ENCODE data around the gene CCDC159. TPM values are rescaled to one million over a fixed set of nuclear protein-coding genes. Genes with fewer than 3 reads are reported as not detected.
A peak's percentile ranks its signal among the peaks of the same experiment; 100 is the strongest.

The CCDC159 gene
- total RNA-seq, 1 donor from 2014 or later = 21.6 TPM

DNA sequence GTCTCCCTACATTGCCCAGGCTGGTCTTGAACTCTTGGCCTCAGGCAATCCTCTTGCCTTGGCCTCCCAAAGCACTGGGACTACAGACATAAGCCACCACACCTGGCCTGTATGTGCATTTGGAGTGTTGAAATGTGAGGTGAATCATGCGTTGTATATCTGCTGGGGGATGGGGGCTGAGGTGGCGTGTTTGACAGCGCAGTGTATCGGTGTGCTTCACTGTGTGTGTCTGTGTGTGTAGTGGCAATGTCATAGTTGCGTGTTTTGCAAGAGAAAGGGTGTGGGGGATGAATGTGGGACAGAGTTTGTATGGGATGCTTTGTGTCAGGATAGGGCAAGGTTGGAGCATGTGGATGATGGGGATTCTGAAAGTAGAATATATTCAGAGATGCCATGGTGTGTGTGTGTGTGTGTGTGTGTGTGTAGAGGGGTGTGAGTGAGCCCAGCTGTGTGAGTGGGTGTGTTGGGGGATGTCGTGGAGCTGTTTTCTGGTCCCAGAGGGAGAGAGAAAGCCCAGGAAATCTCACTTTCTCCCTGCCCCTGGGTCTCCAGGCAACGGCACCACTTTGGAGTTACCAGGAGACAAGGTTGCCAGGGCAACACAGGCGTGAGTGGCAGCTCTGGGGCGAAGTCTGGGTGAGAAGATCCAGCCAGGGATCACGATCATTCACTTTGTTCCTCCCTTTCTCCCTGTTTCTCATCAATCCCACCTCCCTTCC lies 27.0 kb downstream of the CCDC159 start:
- TF ChIP-seq, protein P1, sequence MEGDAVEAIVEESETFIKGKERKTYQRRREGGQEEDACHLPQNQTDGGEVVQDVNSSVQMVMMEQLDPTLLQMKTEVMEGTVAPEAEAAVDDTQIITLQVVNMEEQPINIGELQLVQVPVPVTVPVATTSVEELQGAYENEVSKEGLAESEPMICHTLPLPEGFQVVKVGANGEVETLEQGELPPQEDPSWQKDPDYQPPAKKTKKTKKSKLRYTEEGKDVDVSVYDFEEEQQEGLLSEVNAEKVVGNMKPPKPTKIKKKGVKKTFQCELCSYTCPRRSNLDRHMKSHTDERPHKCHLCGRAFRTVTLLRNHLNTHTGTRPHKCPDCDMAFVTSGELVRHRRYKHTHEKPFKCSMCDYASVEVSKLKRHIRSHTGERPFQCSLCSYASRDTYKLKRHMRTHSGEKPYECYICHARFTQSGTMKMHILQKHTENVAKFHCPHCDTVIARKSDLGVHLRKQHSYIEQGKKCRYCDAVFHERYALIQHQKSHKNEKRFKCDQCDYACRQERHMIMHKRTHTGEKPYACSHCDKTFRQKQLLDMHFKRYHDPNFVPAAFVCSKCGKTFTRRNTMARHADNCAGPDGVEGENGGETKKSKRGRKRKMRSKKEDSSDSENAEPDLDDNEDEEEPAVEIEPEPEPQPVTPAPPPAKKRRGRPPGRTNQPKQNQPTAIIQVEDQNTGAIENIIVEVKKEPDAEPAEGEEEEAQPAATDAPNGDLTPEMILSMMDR (IDR thresholded peaks at IDR 0.05; ENCODE audit: insufficient read depth, low read length, poor library complexity, severe bottlenecking) = no peak
- no peak for DNase-seq (ENCODE audit: low read depth)
- no peaks in the 10 kb centered on the region for H3K36me3 ChIP-seq (ENCODE audit: control insufficient read depth, insufficient read depth, low read length)
- no peaks in the 10 kb centered on the region for H3K27me3 ChIP-seq (ENCODE audit: control insufficient read depth, insufficient read depth, low read length)
- no peak overlapping the region for H3K4me3 ChIP-seq (ENCODE audit: low read depth, low read length)

DNA sequence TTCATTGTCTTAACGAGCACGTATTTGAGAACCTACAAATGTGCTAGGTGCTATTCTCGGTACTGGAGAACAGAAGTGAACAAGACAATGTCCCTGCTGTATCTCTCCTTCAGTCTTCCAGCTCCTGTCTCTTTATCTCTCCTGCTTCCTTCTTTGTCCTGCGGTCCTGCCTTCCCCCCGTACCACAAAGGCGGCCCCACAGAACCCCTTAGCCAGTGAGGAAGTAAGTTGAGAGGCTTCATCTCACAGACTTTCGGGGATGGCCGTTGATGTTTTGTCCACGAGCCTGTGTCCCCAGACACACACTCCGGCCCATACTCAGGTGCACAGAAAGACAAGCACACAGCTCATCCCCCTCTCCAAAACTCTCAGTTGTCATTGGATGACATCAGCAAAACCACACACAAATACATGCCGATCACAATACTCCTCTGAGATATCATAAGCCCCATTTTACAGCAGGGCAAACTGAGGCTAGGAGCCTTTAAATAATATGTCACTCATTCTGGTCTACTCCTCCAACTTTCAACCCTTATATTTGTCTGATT lies 27.6 kb downstream of the CCDC159 start:
- H3K27me3 ChIP-seq (ENCODE audit: control insufficient read depth, insufficient read depth, low read length) = no peaks in the 10 kb centered on the region
- H3K4me3 ChIP-seq (ENCODE audit: low read depth, low read length) = peak overlapping the region; percentile 59
- no peak for DNase-seq (ENCODE audit: low read depth)
- H3K36me3 ChIP-seq (ENCODE audit: control insufficient read depth, insufficient read depth, low read length) = no peaks in the 10 kb centered on the region
- TF ChIP-seq, protein P1 (IDR thresholded peaks at IDR 0.05; ENCODE audit: insufficient read depth, low read length, poor library complexity, severe bottlenecking) = no peak

DNA sequence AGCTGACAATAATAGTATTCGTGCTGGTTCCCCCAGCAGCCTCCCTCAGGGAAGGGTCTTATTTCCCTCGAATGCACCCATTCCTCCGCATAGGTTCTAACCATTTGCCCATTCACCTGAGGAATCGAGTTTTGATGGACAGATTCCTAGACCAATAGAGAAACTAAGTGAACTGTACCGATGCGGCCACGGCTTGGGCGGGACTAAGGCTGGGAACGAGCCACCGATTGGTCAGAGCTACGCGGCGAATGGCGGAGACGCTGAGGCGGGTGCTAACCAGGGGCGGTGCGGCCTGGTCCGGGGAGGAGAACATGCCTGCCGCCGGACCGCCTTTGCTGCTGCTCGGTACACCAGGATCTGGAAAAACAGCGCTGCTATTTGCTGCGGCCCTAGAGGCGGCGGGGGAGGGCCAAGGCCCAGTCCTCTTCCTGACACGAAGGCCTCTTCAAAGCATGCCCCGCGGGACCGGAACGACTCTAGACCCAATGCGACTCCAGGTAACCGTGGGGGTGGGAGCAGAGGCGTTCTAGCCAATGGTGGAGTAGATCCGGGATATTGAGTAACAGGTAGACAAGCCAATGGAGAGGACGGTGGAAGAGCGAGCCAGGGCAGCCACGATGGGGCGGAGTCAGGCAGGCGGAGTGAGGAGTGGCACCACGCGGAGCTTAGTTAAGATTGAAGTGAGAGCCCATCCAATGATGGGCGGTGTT lies 28.3 kb downstream of the CCDC159 start, which contains the start of gene SWSAP1:
TSS of gene SWSAP1 (plus strand) at position 234 of the 710 bp plus-strand sequence. CDS start at position 249, 15 bp downstream.
- TF ChIP-seq, protein P1 (IDR thresholded peaks at IDR 0.05; ENCODE audit: insufficient read depth, low read length, poor library complexity, severe bottlenecking) = no peak
- H3K4me3 ChIP-seq (ENCODE audit: low read depth, low read length) = peak within 1 kb of the TSS; percentile 59
- H3K36me3 ChIP-seq (ENCODE audit: control insufficient read depth, insufficient read depth, low read length) = no peaks in the 10 kb centered on the region
- peak; percentile 98 for DNase-seq (ENCODE audit: low read depth)
- H3K27me3 ChIP-seq (ENCODE audit: control insufficient read depth, insufficient read depth, low read length) = no peaks in the 10 kb centered on the region

DNA sequence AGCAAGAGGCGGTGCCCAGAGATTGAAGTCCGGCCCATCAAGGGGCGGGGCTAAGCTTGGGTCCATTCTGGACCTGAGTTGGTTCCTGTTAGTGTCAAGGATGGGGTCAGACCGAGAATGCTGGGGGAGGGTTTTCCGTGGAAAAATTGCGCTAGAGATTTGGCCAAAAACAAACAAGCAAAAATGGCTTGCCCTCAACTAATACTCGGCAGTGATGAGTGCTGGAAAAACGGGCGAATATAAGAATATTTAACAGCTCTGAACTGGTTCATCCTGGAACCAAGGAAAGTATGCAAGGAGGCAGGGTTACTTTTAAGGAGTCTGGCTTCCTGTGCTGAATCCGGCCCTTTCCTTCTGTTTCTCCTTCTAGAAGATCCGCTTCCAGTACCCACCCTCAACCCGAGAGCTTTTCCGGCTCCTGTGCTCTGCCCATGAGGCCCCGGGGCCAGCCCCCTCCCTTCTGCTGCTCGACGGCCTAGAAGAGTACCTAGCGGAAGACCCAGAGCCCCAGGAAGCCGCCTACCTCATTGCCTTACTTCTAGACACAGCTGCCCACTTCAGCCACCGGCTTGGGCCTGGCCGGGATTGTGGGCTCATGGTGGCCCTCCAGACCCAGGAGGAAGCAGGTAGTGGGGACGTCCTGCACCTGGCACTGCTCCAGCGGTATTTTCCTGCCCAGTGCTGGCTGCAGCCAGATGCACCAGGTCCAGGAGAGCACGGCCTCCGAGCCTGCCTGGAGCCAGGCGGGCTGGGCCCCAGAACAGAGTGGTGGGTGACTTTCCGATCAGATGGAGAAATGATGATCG lies 29.0 kb downstream of the CCDC159 start:
- TF ChIP-seq, protein P1 (IDR thresholded peaks at IDR 0.05; ENCODE audit: insufficient read depth, low read length, poor library complexity, severe bottlenecking) = no peak
- Histone ChIP-seq H3K4me3 (ENCODE audit: low read depth, low read length) (peak overlapping the region; percentile 41), H3K27me3 (ENCODE audit: control insufficient read depth, insufficient read depth, low read length) (no peaks in the 10 kb centered on the region), H3K36me3 (ENCODE audit: control insufficient read depth, insufficient read depth, low read length) (no peaks in the 10 kb centered on the region)
- no peak for DNase-seq (ENCODE audit: low read depth)

DNA sequence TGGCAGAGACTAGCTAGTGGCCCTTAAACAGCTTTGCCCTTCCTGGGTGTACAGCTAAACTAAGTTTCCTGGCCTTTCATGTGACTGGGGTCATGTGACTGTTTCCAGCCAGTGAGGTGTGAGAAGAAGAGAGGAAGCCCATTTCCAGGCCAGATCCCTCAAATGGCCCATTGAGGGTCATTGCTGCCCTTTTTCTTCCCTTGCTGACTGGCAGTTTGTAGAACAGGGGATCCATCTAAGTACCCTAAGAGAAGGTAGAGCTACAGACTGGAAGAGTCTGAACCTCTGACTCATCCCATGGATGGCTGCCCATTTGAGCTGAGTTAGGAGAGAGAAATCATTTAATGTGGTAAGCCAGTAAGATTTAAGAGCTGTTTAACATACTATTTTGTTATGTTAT lies 30.9 kb downstream of the CCDC159 start:
- DNase-seq (ENCODE audit: low read depth) = peak; percentile 69
- TF ChIP-seq, protein P1 (IDR thresholded peaks at IDR 0.05; ENCODE audit: insufficient read depth, low read length, poor library complexity, severe bottlenecking) = no peak
- no peaks in the 10 kb centered on the region for H3K36me3 ChIP-seq (ENCODE audit: control insufficient read depth, insufficient read depth, low read length)
- no peak overlapping the region for H3K4me3 ChIP-seq (ENCODE audit: low read depth, low read length)
- H3K27me3 ChIP-seq (ENCODE audit: control insufficient read depth, insufficient read depth, low read length) = peaks cover 5% of the 10 kb centered on the region
